Subcutaneous adipose tissue (tissue), 4 donors: ENCODE data around the gene CARD9. TPM values are rescaled to one million over a fixed set of nuclear protein-coding genes. Genes with fewer than 3 reads are reported as not detected.

Experiments
- CTCF ChIP-seq: fragments of 450-650 bp; IDR thresholded peaks from one replicate; pipeline ENCODE4 v1.5.1; 2016; ENCODE audit warnings: low read depth, mild to moderate bottlenecking, control low read depth, antibody characterized with exemption, moderate library complexity
- total RNA-seq, 4 donors: library from RNA; depleted of rRNA; stranded (reverse); fragments of >200 nt; gene quantifications; one replicate each; pipeline ENCODE4 v1.1.0, GENCODE V29; 2016

CARD9 gene
- total RNA-seq, 4 donors from 2014 or later = 0.75 to 6.5 (median 3.3) TPM

- no peak for TF ChIP-seq CTCF
Measured at GRCh38 chr9:136353757-136354488, 19.5 kb downstream of the CARD9 start.

DNA sequence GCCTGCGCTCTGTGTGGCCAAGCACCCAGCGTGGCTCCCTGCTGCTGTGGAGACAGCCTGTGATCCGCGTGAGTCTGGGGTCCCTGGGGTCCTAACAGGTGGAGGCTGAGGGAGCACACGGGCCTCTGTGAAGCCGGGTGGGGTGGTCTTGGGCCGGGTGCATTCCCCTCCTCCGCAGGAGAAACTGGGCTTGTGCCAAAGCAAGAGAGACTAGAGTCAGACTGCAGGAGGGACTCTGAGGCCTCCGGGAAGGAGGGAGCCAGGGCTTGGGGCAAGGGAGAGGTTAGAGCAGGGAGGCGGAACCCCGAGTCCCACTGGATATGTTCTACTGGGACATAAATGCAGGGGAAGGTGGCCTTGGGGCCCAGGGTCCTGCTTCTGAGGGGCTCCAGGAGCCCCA is 20.4 kb downstream of the CARD9 start:
- TF ChIP-seq CTCF = no peak

DNA sequence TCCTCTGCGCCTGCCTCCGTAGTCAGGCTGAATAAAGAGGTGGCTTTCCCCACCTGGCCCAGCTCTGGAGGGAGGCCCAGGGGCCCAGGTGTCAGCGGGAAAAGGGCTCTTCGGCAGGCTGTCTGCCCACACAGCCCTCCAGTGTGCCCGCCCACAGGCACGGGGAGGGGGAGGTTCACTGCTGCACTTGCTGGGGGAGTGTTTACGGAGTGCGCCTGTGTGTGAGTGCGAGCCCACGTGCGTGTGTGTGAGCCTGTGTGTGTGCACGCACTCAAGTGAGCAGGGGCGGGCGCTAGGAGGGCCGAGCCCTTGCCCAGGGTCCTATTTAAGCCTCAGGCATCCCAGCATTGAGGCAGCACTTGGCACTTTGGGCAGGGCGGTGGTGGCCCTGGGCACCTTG is 20.8 kb downstream of the CARD9 start:
- no peak for TF ChIP-seq CTCF

DNA sequence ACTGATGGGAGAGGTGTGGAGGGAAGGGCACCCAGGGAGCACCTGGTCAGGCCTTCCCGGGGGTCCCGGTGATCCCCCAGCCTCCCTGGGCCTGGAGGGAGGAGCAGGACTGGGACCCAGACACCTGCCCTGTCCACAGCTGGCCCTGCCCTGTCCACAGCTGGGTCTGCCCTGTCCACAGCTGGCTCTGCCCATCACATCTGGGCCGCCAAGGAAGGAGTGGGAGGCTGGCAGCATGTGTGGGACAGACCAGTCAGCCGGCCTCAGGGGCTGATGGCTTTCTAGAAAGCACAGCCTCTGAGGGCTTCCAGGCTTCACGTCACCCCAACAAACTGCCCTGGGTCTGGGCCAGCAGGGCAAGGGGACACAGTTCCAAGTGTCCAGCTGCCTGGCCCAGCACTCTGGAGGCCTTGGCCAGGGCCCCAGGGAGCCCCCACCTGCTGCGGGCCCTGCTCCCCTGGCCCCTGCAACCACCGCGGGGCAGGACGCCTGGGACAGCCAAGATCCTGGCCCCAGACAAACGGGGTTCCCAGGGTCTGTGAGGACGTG is 22.1 kb downstream of the CARD9 start:
- no peak for TF ChIP-seq CTCF

- no peak for TF ChIP-seq CTCF
Measured at GRCh38 chr9:136349546-136349945, 23.9 kb downstream of the CARD9 start.

GRCh38 chr9:136348691-136349090 is 24.8 kb downstream of the CARD9 start:
- TF ChIP-seq CTCF = no peak

DNA sequence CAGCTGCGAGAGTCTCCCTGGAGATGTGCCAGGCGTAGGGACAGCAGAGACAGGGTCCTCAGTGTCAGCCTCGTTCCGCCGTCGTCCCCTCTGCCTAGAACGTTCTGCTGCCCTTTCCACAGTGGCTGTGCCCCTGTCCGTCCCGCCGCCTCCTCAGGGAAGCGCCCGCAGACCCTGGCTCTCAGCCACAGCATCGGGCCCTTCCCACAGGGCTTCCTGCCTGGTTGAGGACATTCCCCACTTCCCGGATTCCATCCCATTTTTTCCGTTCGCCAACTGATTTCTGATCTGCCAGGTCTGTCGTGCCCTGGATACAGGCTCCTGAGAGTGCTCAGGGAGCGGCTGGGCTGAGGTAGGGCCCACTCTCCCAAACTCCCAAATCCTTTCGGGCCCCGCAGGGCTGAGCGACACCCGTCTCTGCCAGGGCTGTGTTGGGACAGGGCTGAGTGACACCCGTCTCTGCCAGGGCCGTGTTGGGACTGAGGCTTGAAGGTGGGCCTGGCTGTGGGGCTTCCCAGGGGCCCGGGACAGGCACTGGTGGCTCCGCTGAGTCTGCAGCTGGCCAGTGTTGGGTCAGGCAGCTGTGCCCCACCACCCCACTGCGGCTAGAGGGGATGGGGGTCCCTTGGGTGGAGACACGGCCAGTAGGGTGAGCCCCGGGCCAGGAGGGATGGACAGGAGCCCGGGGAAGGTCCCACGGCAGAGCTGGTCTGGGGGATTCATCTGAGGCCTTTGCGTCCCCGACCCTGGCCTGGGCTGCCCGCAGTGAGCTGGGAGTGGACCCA is 25.8 kb downstream of the CARD9 start:
- no peak for TF ChIP-seq CTCF
